ENCODE data around the gene MATN1.

DNA sequence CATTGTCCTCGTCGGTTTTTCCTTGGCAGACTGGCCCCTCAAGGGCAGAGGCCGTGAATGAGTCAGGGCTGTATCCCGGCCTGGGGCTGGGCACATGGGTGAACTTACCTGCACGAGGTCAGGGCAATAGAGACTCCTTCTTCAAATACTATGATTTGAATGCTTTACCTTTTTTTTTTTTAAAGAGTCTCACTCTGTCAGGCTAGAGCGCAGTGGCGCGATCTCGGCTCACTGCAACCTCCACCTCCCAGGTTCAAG lies 29.2 kb upstream of the MATN1 start:
- TF ChIP-seq, protein P1, sequence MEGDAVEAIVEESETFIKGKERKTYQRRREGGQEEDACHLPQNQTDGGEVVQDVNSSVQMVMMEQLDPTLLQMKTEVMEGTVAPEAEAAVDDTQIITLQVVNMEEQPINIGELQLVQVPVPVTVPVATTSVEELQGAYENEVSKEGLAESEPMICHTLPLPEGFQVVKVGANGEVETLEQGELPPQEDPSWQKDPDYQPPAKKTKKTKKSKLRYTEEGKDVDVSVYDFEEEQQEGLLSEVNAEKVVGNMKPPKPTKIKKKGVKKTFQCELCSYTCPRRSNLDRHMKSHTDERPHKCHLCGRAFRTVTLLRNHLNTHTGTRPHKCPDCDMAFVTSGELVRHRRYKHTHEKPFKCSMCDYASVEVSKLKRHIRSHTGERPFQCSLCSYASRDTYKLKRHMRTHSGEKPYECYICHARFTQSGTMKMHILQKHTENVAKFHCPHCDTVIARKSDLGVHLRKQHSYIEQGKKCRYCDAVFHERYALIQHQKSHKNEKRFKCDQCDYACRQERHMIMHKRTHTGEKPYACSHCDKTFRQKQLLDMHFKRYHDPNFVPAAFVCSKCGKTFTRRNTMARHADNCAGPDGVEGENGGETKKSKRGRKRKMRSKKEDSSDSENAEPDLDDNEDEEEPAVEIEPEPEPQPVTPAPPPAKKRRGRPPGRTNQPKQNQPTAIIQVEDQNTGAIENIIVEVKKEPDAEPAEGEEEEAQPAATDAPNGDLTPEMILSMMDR (IDR thresholded peaks at IDR 0.05), result no peak
- no peak for TF ChIP-seq POLR2A (IDR thresholded peaks at IDR 0.05)
